Heart right ventricle (tissue), 16 donors: ENCODE measurements around the gene MECR. TPM values are rescaled to one million over a fixed set of nuclear protein-coding genes. Genes with fewer than 3 reads are reported as not detected.
A peak's percentile ranks its signal among the peaks of the same experiment; 100 is the strongest.

Experiments used
- ATAC-seq, 8 donors: fragments of 200-7000 bp; cut with Tn5 transposase; one replicate each; pipeline ENCODE4 v1.9.1; 2020; ENCODE audit warnings: mild to moderate bottlenecking in 8 of 8, moderate library complexity in 8 of 8, moderate number of reproducible peaks in 1 of 8
- DNase-seq, 2 donors: peaks; one replicate each; pipeline ENCODE4 v3.0.0-alpha.2; 2020
- H3K27ac ChIP-seq, 10 donors: fragments of 200-600 bp; sonication (generic) in 2 of 10; one replicate each; pipeline versions ENCODE4 v1.5.0 to v1.8.0; 2020 to 2022; ENCODE audit warnings: mild to moderate bottlenecking in 3 of 10
- H3K27me3 ChIP-seq, 7 donors: fragments of 200-600 bp; one replicate each; pipeline ENCODE4 v1.8.0; 2021 to 2022; ENCODE audit warnings: mild to moderate bottlenecking in 2 of 7
- H3K36me3 ChIP-seq, 9 donors: fragments of 200-600 bp; sonication (generic) in 1 of 9; one replicate each; pipeline versions ENCODE4 v1.5.0 to v1.8.0; 2020 to 2022; ENCODE audit warnings: mild to moderate bottlenecking in 2 of 9
- H3K4me1 ChIP-seq, 9 donors: fragments of 200-600 bp; sonication (generic) in 1 of 9; one replicate each; pipeline versions ENCODE4 v1.5.0 to v1.8.0; 2020 to 2022; ENCODE audit warnings: mild to moderate bottlenecking in 4 of 9
- H3K4me3 ChIP-seq, 10 donors: fragments of 200-600 bp; sonication (generic) in 2 of 10; one replicate each; pipeline versions ENCODE4 v1.5.0 to v1.8.0; 2020 to 2022; ENCODE audit warnings: mild to moderate bottlenecking in 7 of 10, moderate library complexity in 2 of 10
- H3K9me3 ChIP-seq, 11 donors: fragments of 200-600 bp in 10 of 11; sonication (generic) in 2 of 11; one replicate each; pipeline versions ENCODE4 v1.5.0 to v1.8.0; 2013 to 2022; ENCODE audit warnings: mild to moderate bottlenecking in 2 of 11, control low read depth in 1 of 11, moderate library complexity in 1 of 11
- WGBS, 2 donors: extraction: QIAGEN DNeasy Blood & Tissue Kit; methylation state at CpG; one replicate each; pipeline ENCODE4 v1.1.7; 2013; ENCODE audit warnings: inconsistent platforms in 1 of 2; 5-methylcytosine and 5-hydroxymethylcytosine counted together
- intact Hi-C, 10 donors: fragments of 100-400 bp; cut with DNase I; formaldehyde crosslinking; loops; one replicate each; pipeline versions ENCODE4 v1.11.1 to v1.14.2; 2022
- polyA plus RNA-seq, 2 donors: library from polyadenylated mRNA; stranded (reverse); fragments of 200-250 nt; gene quantifications; one replicate each; pipeline ENCODE4 v1.2.3, GENCODE V29; 2013
- total RNA-seq, 10 donors: library from RNA; stranded (reverse); fragmentation: NEBNext Ultra II Directional in 3 of 10; extraction: Animal tissue kit (Norgen Biotek cat#: 25700) in 3 of 10; gene quantifications; one replicate each; pipeline versions ENCODE4 v1.2.1 to v1.2.4, GENCODE V29; 2021 to 2023
- TF ChIP-seq, protein P1 (sequence below), 9 donors: fragments of 200-600 bp; sonication (generic) in 2 of 9; IDR thresholded peaks; one replicate each; pipeline versions ENCODE4 v1.5.0 to v1.8.0; 2021 to 2022; ENCODE audit warnings: antibody characterized with exemption in 9 of 9, mild to moderate bottlenecking in 5 of 9, moderate library complexity in 1 of 9
- donor health status: Arrhythmogenic right ventricular cardiomyopathy.
- donor health status: ischemic (EF 13 %, LVEDD 7.1; RV severe dilation, severe dysfunction).
- donor health status: healthy with polysubstance abuse.
- donor health status: DM: no; HTN: yes; CAD: no.
- donor health status: DM: no; HTN: no; CAD: no.
- donor health status: ischemic (EF 25% LVEDD 6.9; RV normal size, moderate dysfunction).
- donor health status: ischemic (EF 25% LVEDD 5.7; RV mildly dilated, moderate dysfunction).
- donor health status: healthy.
- donor health status: DM: yes; HTN: yes; CAD: no.
- donor health status: Ischemic cardiomyopathy.
- donor health status: ischemic (EF 35%, LVEDD 5.7; RV mildly dilated, moderate dysfunction).
- donor health status: nonischemic (EF 11% LVEDD 7.7; RV severe dilation, severe dysfunction).
- donor health status: DM: yes; HTN: yes; CAD: no.
- donor health status: PGD.
- donor health status: ischemic (EF 29% LVEDD 5.4; RV normal size, mild dysfunction).
- donor health status: nonischemic (EF 23%, LVEDD 6.1; RV moderate dilation, normal function).

The MECR gene
- total and polyA plus RNA-seq, 12 donors: 27.8 to 45.6 (median 38.7) TPM

- Histone ChIP-seq H3K27me3 (no peaks in the 10 kb centered on the region), H3K4me3 (no peak overlapping the region), H3K27ac (no peak overlapping the region), H3K9me3 (no peaks in the 10 kb centered on the region), H3K36me3 (no peaks in the 10 kb centered on the region), H3K4me1 (peaks cover 0 to 4% (median 0%) of the 10 kb centered on the region in 9 donors)
- ATAC-seq: no peak
- intact Hi-C loops: loop anchor here in 2 of 10 donors (10.0 kb wide), 3 partner anchors 86 to 1456 kb away; no protein-coding TSS in a partner anchor
- WGBS, 2 donors: 86 to 87% methylated on average over 2 of the region's 2 CpGs
- no peak for DNase-seq
- TF ChIP-seq, protein P1, sequence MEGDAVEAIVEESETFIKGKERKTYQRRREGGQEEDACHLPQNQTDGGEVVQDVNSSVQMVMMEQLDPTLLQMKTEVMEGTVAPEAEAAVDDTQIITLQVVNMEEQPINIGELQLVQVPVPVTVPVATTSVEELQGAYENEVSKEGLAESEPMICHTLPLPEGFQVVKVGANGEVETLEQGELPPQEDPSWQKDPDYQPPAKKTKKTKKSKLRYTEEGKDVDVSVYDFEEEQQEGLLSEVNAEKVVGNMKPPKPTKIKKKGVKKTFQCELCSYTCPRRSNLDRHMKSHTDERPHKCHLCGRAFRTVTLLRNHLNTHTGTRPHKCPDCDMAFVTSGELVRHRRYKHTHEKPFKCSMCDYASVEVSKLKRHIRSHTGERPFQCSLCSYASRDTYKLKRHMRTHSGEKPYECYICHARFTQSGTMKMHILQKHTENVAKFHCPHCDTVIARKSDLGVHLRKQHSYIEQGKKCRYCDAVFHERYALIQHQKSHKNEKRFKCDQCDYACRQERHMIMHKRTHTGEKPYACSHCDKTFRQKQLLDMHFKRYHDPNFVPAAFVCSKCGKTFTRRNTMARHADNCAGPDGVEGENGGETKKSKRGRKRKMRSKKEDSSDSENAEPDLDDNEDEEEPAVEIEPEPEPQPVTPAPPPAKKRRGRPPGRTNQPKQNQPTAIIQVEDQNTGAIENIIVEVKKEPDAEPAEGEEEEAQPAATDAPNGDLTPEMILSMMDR (IDR thresholded peaks at IDR 0.05): no peak
Measured at GRCh38 chr1:29248409-29248808, 17.7 kb upstream of the MECR start.

GRCh38 chr1:29247571-29248273 is 17.0 kb upstream of the MECR start:
- Histone ChIP-seq H3K36me3 (no peaks in the 10 kb centered on the region), H3K27me3 (no peaks in the 10 kb centered on the region), H3K27ac (no peak overlapping the region), H3K4me3 (no peak overlapping the region), H3K4me1 (peaks cover 0 to 4% (median 0%) of the 10 kb centered on the region in 9 donors), H3K9me3 (no peaks in the 10 kb centered on the region)
- ATAC-seq (peak in 1 of 8 donors; percentile 27), DNase-seq (no peak)
- WGBS, 2 donors: 85 to 90% methylated on average over 8 of the region's 8 CpGs
- intact Hi-C loops: loop anchor here in 2 of 10 donors (10.0 kb wide), 3 partner anchors 87 to 1457 kb away; no protein-coding TSS in a partner anchor
- TF ChIP-seq, protein P1 (IDR thresholded peaks at IDR 0.05): no peak

GRCh38 chr1:29247044-29247443 is 16.3 kb upstream of the MECR start:
- TF ChIP-seq, protein P1 (IDR thresholded peaks at IDR 0.05): no peak
- intact Hi-C loops: loop anchor here in 2 of 10 donors (10.0 kb wide), 3 partner anchors 88 to 1458 kb away; no protein-coding TSS in a partner anchor
- Histone ChIP-seq H3K36me3 (no peaks in the 10 kb centered on the region), H3K4me3 (no peak overlapping the region), H3K27me3 (no peaks in the 10 kb centered on the region), H3K9me3 (no peaks in the 10 kb centered on the region), H3K4me1 (peaks cover 0 to 4% (median 0%) of the 10 kb centered on the region in 9 donors), H3K27ac (no peak overlapping the region)
- DNase-seq (no peak), ATAC-seq (no peak)
- 61 to 76% methylated on average over 3 of the region's 3 CpGs for WGBS, 2 donors

- DNase-seq (no peak), ATAC-seq (peak in 2 of 8 donors; percentile 50 to 54)
- H3K27ac ChIP-seq: no peak overlapping the region
- peaks cover 0 to 4% (median 0%) of the 10 kb centered on the region in 9 donors for H3K4me1 ChIP-seq
- intact Hi-C loops: loop anchor here in 2 of 10 donors (10.0 kb wide), 3 partner anchors 89 to 1459 kb away; no protein-coding TSS in a partner anchor
- TF ChIP-seq, protein P1 (IDR thresholded peaks at IDR 0.05): peak in 8 of 9 donors; percentile 6 to 47 (median 36)
- no peaks in the 10 kb centered on the region for H3K27me3 ChIP-seq
- H3K36me3 ChIP-seq: no peaks in the 10 kb centered on the region
- H3K4me3 ChIP-seq: no peak overlapping the region
- H3K9me3 ChIP-seq: no peaks in the 10 kb centered on the region
- WGBS, 2 donors: 60 to 69% methylated on average over 5 of the region's 5 CpGs
Measured at GRCh38 chr1:29245876-29246275, 15.1 kb upstream of the MECR start.
